ENCODE data around the gene NAV3.

The NAV3 gene

GRCh38 chr12:78199926-78200325 lies 369.2 kb downstream of the NAV3 start:
- Mint-ChIP-seq H3K27ac (no peak overlapping the region), H3K36me3 (ENCODE audit: low read depth) (no peaks in the 10 kb centered on the region), H3K4me1 (ENCODE audit: low read depth) (no peaks in the 10 kb centered on the region), H3K9me3 (peaks cover 4% of the 10 kb centered on the region), H3K4me3 (no peak overlapping the region), H3K27me3 (no peaks in the 10 kb centered on the region)

- Mint-ChIP-seq H3K27me3 (no peaks in the 10 kb centered on the region), H3K9me3 (peaks cover 6% of the 10 kb centered on the region), H3K36me3 (ENCODE audit: low read depth) (no peaks in the 10 kb centered on the region), H3K27ac (no peak overlapping the region), H3K4me1 (ENCODE audit: low read depth) (no peaks in the 10 kb centered on the region), H3K4me3 (no peak overlapping the region)
Observed at GRCh38 chr12:78204926-78205325, 374.2 kb downstream of the NAV3 start.

GRCh38 chr12:78208092-78208491 lies 377.4 kb downstream of the NAV3 start:
- Mint-ChIP-seq H3K27me3 (no peaks in the 10 kb centered on the region), H3K36me3 (ENCODE audit: low read depth) (no peaks in the 10 kb centered on the region), H3K9me3 (peaks cover 9% of the 10 kb centered on the region), H3K4me3 (no peak overlapping the region), H3K27ac (no peak overlapping the region), H3K4me1 (ENCODE audit: low read depth) (no peaks in the 10 kb centered on the region)

- Mint-ChIP-seq H3K4me3 (no peak overlapping the region), H3K9me3 (peaks cover 9% of the 10 kb centered on the region), H3K4me1 (ENCODE audit: low read depth) (no peaks in the 10 kb centered on the region), H3K36me3 (ENCODE audit: low read depth) (no peaks in the 10 kb centered on the region), H3K27me3 (no peaks in the 10 kb centered on the region), H3K27ac (no peak overlapping the region)
Observed at GRCh38 chr12:78209846-78210505, 379.3 kb downstream of the NAV3 start.

GRCh38 chr12:78210506-78210860 lies 379.8 kb downstream of the NAV3 start:
- H3K4me1 Mint-ChIP-seq (ENCODE audit: low read depth), result no peaks in the 10 kb centered on the region
- no peaks in the 10 kb centered on the region for H3K27me3 Mint-ChIP-seq
- no peak overlapping the region for H3K27ac Mint-ChIP-seq
- H3K9me3 Mint-ChIP-seq, result peaks cover 9% of the 10 kb centered on the region
- no peak overlapping the region for H3K4me3 Mint-ChIP-seq
- H3K36me3 Mint-ChIP-seq (ENCODE audit: low read depth), result no peaks in the 10 kb centered on the region

GRCh38 chr12:78210894-78211302 lies 380.2 kb downstream of the NAV3 start:
- no peaks in the 10 kb centered on the region for H3K36me3 Mint-ChIP-seq (ENCODE audit: low read depth)
- no peak overlapping the region for H3K4me3 Mint-ChIP-seq
- no peaks in the 10 kb centered on the region for H3K4me1 Mint-ChIP-seq (ENCODE audit: low read depth)
- peaks cover 9% of the 10 kb centered on the region for H3K9me3 Mint-ChIP-seq
- H3K27me3 Mint-ChIP-seq, result no peaks in the 10 kb centered on the region
- no peak overlapping the region for H3K27ac Mint-ChIP-seq

GRCh38 chr12:78220811-78221210 lies 390.1 kb downstream of the NAV3 start:
- Mint-ChIP-seq H3K9me3 (peaks cover 7% of the 10 kb centered on the region), H3K27me3 (no peaks in the 10 kb centered on the region), H3K4me3 (no peak overlapping the region), H3K36me3 (ENCODE audit: low read depth) (no peaks in the 10 kb centered on the region), H3K27ac (no peak overlapping the region), H3K4me1 (ENCODE audit: low read depth) (no peaks in the 10 kb centered on the region)

GRCh38 chr12:78224154-78224553 lies 393.5 kb downstream of the NAV3 start:
- peaks cover 7% of the 10 kb centered on the region for H3K9me3 Mint-ChIP-seq
- H3K4me3 Mint-ChIP-seq, result no peak overlapping the region
- H3K27me3 Mint-ChIP-seq, result no peaks in the 10 kb centered on the region
- H3K27ac Mint-ChIP-seq, result no peak overlapping the region
- no peaks in the 10 kb centered on the region for H3K36me3 Mint-ChIP-seq (ENCODE audit: low read depth)
- H3K4me1 Mint-ChIP-seq (ENCODE audit: low read depth), result no peaks in the 10 kb centered on the region

- no peaks in the 10 kb centered on the region for H3K4me1 Mint-ChIP-seq (ENCODE audit: low read depth)
- no peak overlapping the region for H3K4me3 Mint-ChIP-seq
- peaks cover 7% of the 10 kb centered on the region for H3K9me3 Mint-ChIP-seq
- no peaks in the 10 kb centered on the region for H3K27me3 Mint-ChIP-seq
- H3K36me3 Mint-ChIP-seq (ENCODE audit: low read depth), result no peaks in the 10 kb centered on the region
- H3K27ac Mint-ChIP-seq, result no peak overlapping the region
Observed at GRCh38 chr12:78226763-78227162, 396.1 kb downstream of the NAV3 start.

GRCh38 chr12:78229591-78230101 lies 399.0 kb downstream of the NAV3 start:
- Mint-ChIP-seq H3K9me3 (peaks cover 2% of the 10 kb centered on the region), H3K4me1 (ENCODE audit: low read depth) (no peaks in the 10 kb centered on the region), H3K27ac (no peak overlapping the region), H3K27me3 (no peaks in the 10 kb centered on the region), H3K36me3 (ENCODE audit: low read depth) (no peaks in the 10 kb centered on the region), H3K4me3 (no peak overlapping the region)

GRCh38 chr12:78232756-78233155 lies 402.1 kb downstream of the NAV3 start:
- no peak overlapping the region for H3K4me3 Mint-ChIP-seq
- H3K9me3 Mint-ChIP-seq, result no peaks in the 10 kb centered on the region
- no peaks in the 10 kb centered on the region for H3K36me3 Mint-ChIP-seq (ENCODE audit: low read depth)
- no peak overlapping the region for H3K27ac Mint-ChIP-seq
- peaks cover 4% of the 10 kb centered on the region for H3K27me3 Mint-ChIP-seq
- no peaks in the 10 kb centered on the region for H3K4me1 Mint-ChIP-seq (ENCODE audit: low read depth)

GRCh38 chr12:78236264-78236663 lies 405.6 kb downstream of the NAV3 start:
- Mint-ChIP-seq H3K27ac (no peak overlapping the region), H3K9me3 (no peaks in the 10 kb centered on the region), H3K27me3 (peaks cover 4% of the 10 kb centered on the region), H3K36me3 (ENCODE audit: low read depth) (no peaks in the 10 kb centered on the region), H3K4me1 (ENCODE audit: low read depth) (no peaks in the 10 kb centered on the region), H3K4me3 (no peak overlapping the region)

GRCh38 chr12:78239544-78239943 lies 408.9 kb downstream of the NAV3 start:
- no peaks in the 10 kb centered on the region for H3K4me1 Mint-ChIP-seq (ENCODE audit: low read depth)
- H3K27ac Mint-ChIP-seq, result no peak overlapping the region
- peaks cover 4% of the 10 kb centered on the region for H3K27me3 Mint-ChIP-seq
- H3K9me3 Mint-ChIP-seq, result peaks cover 7% of the 10 kb centered on the region
- H3K4me3 Mint-ChIP-seq, result no peak overlapping the region
- no peaks in the 10 kb centered on the region for H3K36me3 Mint-ChIP-seq (ENCODE audit: low read depth)

GRCh38 chr12:78240827-78241226 lies 410.1 kb downstream of the NAV3 start:
- H3K9me3 Mint-ChIP-seq, result peaks cover 11% of the 10 kb centered on the region
- H3K27me3 Mint-ChIP-seq, result no peaks in the 10 kb centered on the region
- H3K4me1 Mint-ChIP-seq (ENCODE audit: low read depth), result no peaks in the 10 kb centered on the region
- H3K4me3 Mint-ChIP-seq, result no peak overlapping the region
- no peak overlapping the region for H3K27ac Mint-ChIP-seq
- H3K36me3 Mint-ChIP-seq (ENCODE audit: low read depth), result no peaks in the 10 kb centered on the region

- H3K4me1 Mint-ChIP-seq (ENCODE audit: low read depth), result no peaks in the 10 kb centered on the region
- H3K36me3 Mint-ChIP-seq (ENCODE audit: low read depth), result no peaks in the 10 kb centered on the region
- no peak overlapping the region for H3K27ac Mint-ChIP-seq
- no peak overlapping the region for H3K4me3 Mint-ChIP-seq
- no peaks in the 10 kb centered on the region for H3K27me3 Mint-ChIP-seq
- peaks cover 11% of the 10 kb centered on the region for H3K9me3 Mint-ChIP-seq
Observed at GRCh38 chr12:78241446-78241845, 410.8 kb downstream of the NAV3 start.

GRCh38 chr12:78244916-78245507 lies 414.3 kb downstream of the NAV3 start:
- no peaks in the 10 kb centered on the region for H3K27me3 Mint-ChIP-seq
- H3K4me3 Mint-ChIP-seq, result no peak overlapping the region
- H3K4me1 Mint-ChIP-seq (ENCODE audit: low read depth), result no peaks in the 10 kb centered on the region
- H3K36me3 Mint-ChIP-seq (ENCODE audit: low read depth), result no peaks in the 10 kb centered on the region
- H3K27ac Mint-ChIP-seq, result no peak overlapping the region
- peaks cover 11% of the 10 kb centered on the region for H3K9me3 Mint-ChIP-seq

Data from stimulated activated naive CD8-positive, alpha-beta T cell treated with anti-CD3 and anti-CD28 coated beads, Interleukin-15, Interleukin-2, amounts not matched to agents 100 ng/mL and 50 ng/mL, for 24 hours (primary cell).